Activated CD4-positive, CD25-positive, alpha-beta regulatory T cell treated with anti-CD3 and anti-CD28 coated beads, Interleukin-2, amount 50 U/mL, for 24 hours (primary cell): Measurements from ENCODE around the gene ALK.

ENCODE experiments used
- ATAC-seq, 2 donors: fragments of 150-1000 bp; cut with Tn5 transposase; one replicate each; pipeline ENCODE4 v1.10.0; 2021; ENCODE audit warnings: mild to moderate bottlenecking in 1 of 2, moderate library complexity in 1 of 2

Gene ALK

GRCh38 chr2:29480426-29480825 lies 441.0 kb downstream of the ALK start:
- no peak for ATAC-seq

GRCh38 chr2:29479401-29479800 lies 442.0 kb downstream of the ALK start:
- ATAC-seq: no peak

- ATAC-seq: no peak
These were observed 442.7 kb downstream of the ALK start for GRCh38 chr2:29478641-29479040.

GRCh38 chr2:29477186-29477585 lies 444.2 kb downstream of the ALK start:
- no peak for ATAC-seq

- ATAC-seq: no peak
These were observed 445.9 kb downstream of the ALK start for GRCh38 chr2:29475499-29475898.

- ATAC-seq: no peak
These were observed 451.4 kb downstream of the ALK start for GRCh38 chr2:29469961-29470360.

GRCh38 chr2:29469516-29469915 lies 451.9 kb downstream of the ALK start:
- no peak for ATAC-seq

- ATAC-seq: no peak
These were observed 458.0 kb downstream of the ALK start for GRCh38 chr2:29463181-29463900.

GRCh38 chr2:29462293-29462692 lies 459.1 kb downstream of the ALK start:
- no peak for ATAC-seq

GRCh38 chr2:29460190-29460589 lies 461.2 kb downstream of the ALK start:
- no peak for ATAC-seq

GRCh38 chr2:29459445-29460179 lies 461.8 kb downstream of the ALK start:
- no peak for ATAC-seq

GRCh38 chr2:29456429-29456828 lies 465.0 kb downstream of the ALK start:
- ATAC-seq: no peak

- no peak for ATAC-seq
These were observed 466.1 kb downstream of the ALK start for GRCh38 chr2:29455200-29455860.

- ATAC-seq: no peak
These were observed 469.4 kb downstream of the ALK start for GRCh38 chr2:29452036-29452435.

GRCh38 chr2:29450596-29451222 lies 470.7 kb downstream of the ALK start:
- no peak for ATAC-seq

GRCh38 chr2:29449499-29449898 lies 471.9 kb downstream of the ALK start:
- ATAC-seq: no peak

- no peak for ATAC-seq
These were observed 473.2 kb downstream of the ALK start for GRCh38 chr2:29448096-29448688.

GRCh38 chr2:29447513-29447912 lies 473.9 kb downstream of the ALK start:
- no peak for ATAC-seq

GRCh38 chr2:29446847-29447246 lies 474.5 kb downstream of the ALK start:
- ATAC-seq: no peak

GRCh38 chr2:29444150-29444549 lies 477.2 kb downstream of the ALK start:
- no peak for ATAC-seq

- ATAC-seq: no peak
These were observed 477.8 kb downstream of the ALK start for GRCh38 chr2:29443627-29444026.

GRCh38 chr2:29443151-29443550 lies 478.2 kb downstream of the ALK start:
- no peak for ATAC-seq
